ENCODE measurements around the gene OSBPL1A. TPM values are rescaled to one million over a fixed set of nuclear protein-coding genes. Genes with fewer than 3 reads are reported as not detected.
"Not testable (repeated sequence)": the region's sequence is repeated elsewhere in the genome, so short reads cannot be mapped to it uniquely, and the experiment has no call there.

The OSBPL1A gene
- total RNA-seq, 1 donor from 2014 or later, result 162 TPM

GRCh38 chr18:24398540-24398939, 916 bp upstream of the OSBPL1A start:
- DNase-seq (ENCODE audit: low spot score), result no peak

- no peak for DNase-seq (ENCODE audit: low spot score)
Observed at GRCh38 chr18:24397131-24397693, 412 bp downstream of the OSBPL1A start.

- DNase-seq (ENCODE audit: low spot score), result no peak
Observed at GRCh38 chr18:24396082-24396633, 1.5 kb downstream of the OSBPL1A start.

GRCh38 chr18:24395049-24395795, 2.4 kb downstream of the OSBPL1A start:
- no peak for DNase-seq (ENCODE audit: low spot score)

GRCh38 chr18:24388957-24389356, 8.7 kb downstream of the OSBPL1A start:
- DNase-seq (ENCODE audit: low spot score), result no peak

GRCh38 chr18:24386681-24387080, 10.9 kb downstream of the OSBPL1A start:
- no peak for DNase-seq (ENCODE audit: low spot score)

GRCh38 chr18:24381126-24381525, 16.5 kb downstream of the OSBPL1A start:
- DNase-seq (ENCODE audit: low spot score), result no peak

GRCh38 chr18:24380163-24380747, 17.4 kb downstream of the OSBPL1A start:
- DNase-seq (ENCODE audit: low spot score), result no peak

- no peak for DNase-seq (ENCODE audit: low spot score)
Observed at GRCh38 chr18:24378598-24378997, 19.0 kb downstream of the OSBPL1A start.

- DNase-seq (ENCODE audit: low spot score), result not testable (repeated sequence)
Observed at GRCh38 chr18:24376531-24376930, 21.1 kb downstream of the OSBPL1A start.

GRCh38 chr18:24373328-24373727, 24.3 kb downstream of the OSBPL1A start:
- DNase-seq (ENCODE audit: low spot score), result no peak

GRCh38 chr18:24372279-24372872, 25.2 kb downstream of the OSBPL1A start:
- DNase-seq (ENCODE audit: low spot score), result no peak

GRCh38 chr18:24370120-24370519, 27.5 kb downstream of the OSBPL1A start:
- no peak for DNase-seq (ENCODE audit: low spot score)

- no peak for DNase-seq (ENCODE audit: low spot score)
Observed at GRCh38 chr18:24369426-24369825, 28.2 kb downstream of the OSBPL1A start.

GRCh38 chr18:24368749-24369148, 28.9 kb downstream of the OSBPL1A start:
- DNase-seq (ENCODE audit: low spot score), result no peak

- DNase-seq (ENCODE audit: low spot score), result no peak
Observed at GRCh38 chr18:24366328-24366727, 31.3 kb downstream of the OSBPL1A start.

GRCh38 chr18:24364177-24364576, 33.4 kb downstream of the OSBPL1A start:
- no peak for DNase-seq (ENCODE audit: low spot score)

- DNase-seq (ENCODE audit: low spot score), result no peak
Observed at GRCh38 chr18:24362757-24363156, 34.9 kb downstream of the OSBPL1A start.

GRCh38 chr18:24359787-24360530, 37.7 kb downstream of the OSBPL1A start:
- not testable (repeated sequence) for DNase-seq (ENCODE audit: low spot score)

- no peak for DNase-seq (ENCODE audit: low spot score)
Observed at GRCh38 chr18:24354278-24354677, 43.3 kb downstream of the OSBPL1A start.

GRCh38 chr18:24346254-24346653, 51.4 kb downstream of the OSBPL1A start:
- no peak for DNase-seq (ENCODE audit: low spot score)
